KBM-7 (cell line): ENCODE data around the gene SPON1.
A peak's percentile ranks its signal among the peaks of the same experiment; 100 is the strongest.
"Not testable (repeated sequence)": the region's sequence is repeated elsewhere in the genome, so short reads cannot be mapped to it uniquely, and the experiment has no call there.

Experiments used
- DNase-seq: peaks from one replicate; pipeline ENCODE4 v3.0.0-alpha.2; 2015
- in situ Hi-C: fragments of 300-500 bp; cut with MboI; formaldehyde crosslinking; loops from 2 replicates; pipeline ENCODE4 v1.14.3; 2020; ENCODE audit warnings: low sequenced_read_pairs, low pct_unique_long_range_greater_than_20kb, mixed read lengths

SPON1 gene

DNA sequence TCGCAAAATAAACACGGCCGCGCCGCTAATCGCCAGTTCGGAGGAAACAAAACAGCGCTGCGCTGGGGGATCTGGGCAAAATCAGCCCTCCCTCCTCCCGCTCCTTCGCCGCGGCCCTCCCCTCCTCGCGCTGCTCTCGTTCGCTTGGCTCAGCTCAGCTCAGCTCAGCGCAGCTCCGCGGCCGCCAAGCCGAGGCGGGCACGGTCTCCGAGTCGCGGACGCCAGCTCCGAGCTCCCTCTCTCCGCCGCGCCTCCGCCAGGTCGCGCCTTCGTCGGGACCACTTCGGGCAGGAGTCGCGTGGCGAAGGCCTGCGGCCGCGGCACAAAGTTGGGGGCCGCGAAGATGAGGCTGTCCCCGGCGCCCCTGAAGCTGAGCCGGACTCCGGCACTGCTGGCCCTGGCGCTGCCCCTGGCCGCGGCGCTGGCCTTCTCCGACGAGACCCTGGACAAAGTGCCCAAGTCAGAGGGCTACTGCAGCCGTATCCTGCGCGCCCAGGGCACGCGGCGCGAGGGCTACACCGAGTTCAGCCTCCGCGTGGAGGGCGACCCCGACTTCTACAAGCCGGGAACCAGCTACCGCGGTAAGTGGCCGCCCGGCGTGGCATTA is at the start of gene SPON1:
Gene SPON1 (plus strand): TSS at position 162 of the 607 bp plus-strand sequence. CDS start 182 bp downstream, at position 344.
- DNase-seq, result no peak
- in situ Hi-C loops, result loop anchor here (25.0 kb wide), 1 partner anchor 275 kb away; no protein-coding TSS in a partner anchor

DNA sequence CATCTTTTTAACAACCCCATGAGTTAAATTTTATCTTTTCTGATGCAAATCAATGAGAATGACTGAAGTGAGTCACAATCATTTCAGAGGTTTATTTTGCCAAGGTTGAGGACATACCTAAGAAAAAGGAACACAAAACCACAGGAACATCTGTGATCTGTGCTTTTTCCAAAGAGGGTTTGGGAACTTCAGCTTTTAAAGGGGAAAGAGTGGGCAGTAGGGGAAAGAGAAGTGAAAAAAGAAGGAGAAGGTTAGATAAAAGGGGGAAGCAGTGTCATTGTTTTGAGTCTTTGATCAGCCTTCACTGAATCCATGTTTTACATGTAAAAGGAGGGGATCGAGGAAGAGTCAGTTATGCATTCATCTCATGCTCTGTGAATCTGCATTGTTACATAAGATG is 45.3 kb upstream of the SPON1 start:
- in situ Hi-C loops, result no loop called here
- no peak for DNase-seq

DNA sequence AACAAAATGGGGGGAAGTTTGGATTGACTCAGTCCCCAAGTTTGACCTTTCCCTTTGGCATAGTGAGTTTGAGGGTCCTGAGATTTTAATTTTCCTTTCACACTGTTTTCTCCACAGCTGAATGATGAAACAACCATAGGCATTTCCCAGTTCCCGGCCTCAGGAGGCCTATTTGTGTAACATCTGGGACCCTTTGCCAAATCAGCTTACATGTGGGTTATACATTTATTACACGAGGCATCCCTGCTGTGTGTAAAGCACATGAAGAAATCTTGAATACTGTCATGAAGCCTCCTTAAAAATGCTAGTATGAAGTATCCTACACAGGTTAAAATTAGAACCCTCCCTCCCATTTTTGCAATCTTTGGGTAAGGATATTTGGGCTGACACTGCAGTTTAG is 44.6 kb upstream of the SPON1 start:
- no peak for DNase-seq
- in situ Hi-C loops, result no loop called here

DNA sequence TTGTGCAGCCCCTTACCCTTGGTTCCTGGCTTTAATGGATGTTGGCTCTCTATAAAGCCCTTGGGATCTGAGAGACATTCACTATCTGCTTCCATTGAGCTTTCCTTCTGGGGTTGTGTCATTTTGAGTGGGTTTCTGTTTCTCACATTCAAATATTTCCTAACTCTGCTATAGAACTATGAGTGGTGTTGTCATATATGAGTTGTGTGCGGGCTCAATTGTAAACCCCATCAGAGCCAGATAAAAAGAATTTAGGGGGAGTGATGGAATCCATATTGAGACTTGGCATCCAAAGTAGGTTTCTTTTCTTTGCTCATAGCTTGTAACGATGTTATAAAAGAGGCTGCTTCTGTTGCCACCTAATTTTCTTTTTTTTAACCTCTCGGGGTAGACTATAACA is 41.8 kb upstream of the SPON1 start:
- no peak for DNase-seq
- in situ Hi-C loops, result no loop called here

DNA sequence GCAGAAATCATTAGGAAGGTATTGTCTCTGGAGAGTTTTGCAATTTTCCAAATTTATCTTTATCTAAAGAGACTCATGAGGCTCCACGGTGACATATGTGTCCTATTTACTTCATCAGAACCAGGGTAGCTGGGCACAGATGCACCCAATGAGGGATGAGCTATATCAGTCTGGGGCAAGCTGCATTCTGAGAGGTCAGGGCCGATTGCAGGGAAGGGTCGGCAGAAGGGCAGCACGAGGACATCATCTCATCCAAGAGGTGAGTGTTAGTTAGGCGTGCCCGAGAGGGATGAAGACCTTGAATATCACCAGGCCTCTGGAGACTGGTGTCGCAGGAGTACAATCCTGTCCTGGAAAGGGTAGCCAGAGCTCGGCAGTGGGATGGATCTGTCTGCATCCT is 41.0 kb upstream of the SPON1 start:
- in situ Hi-C loops, result no loop called here
- no peak for DNase-seq

DNA sequence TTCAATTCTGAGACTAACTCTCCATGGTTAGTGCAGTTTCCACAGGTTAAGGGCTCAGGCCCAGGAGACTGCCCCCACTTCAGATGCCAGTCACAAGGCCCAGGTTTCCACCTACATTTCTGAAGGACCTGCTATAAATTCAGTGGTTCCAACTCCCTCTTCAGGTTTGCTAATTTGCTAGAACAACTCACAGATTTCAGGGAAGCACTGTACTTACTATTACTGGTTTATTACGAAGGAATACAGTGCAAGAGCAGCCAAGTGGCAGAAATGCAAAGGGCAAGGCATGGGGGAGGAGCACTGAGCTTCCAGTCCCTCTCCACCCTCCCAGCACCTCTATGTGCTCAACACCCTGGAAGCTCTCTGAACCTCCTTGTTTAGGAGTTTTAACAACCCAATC is 39.3 kb upstream of the SPON1 start:
- in situ Hi-C loops, result no loop called here
- DNase-seq, result no peak

DNA sequence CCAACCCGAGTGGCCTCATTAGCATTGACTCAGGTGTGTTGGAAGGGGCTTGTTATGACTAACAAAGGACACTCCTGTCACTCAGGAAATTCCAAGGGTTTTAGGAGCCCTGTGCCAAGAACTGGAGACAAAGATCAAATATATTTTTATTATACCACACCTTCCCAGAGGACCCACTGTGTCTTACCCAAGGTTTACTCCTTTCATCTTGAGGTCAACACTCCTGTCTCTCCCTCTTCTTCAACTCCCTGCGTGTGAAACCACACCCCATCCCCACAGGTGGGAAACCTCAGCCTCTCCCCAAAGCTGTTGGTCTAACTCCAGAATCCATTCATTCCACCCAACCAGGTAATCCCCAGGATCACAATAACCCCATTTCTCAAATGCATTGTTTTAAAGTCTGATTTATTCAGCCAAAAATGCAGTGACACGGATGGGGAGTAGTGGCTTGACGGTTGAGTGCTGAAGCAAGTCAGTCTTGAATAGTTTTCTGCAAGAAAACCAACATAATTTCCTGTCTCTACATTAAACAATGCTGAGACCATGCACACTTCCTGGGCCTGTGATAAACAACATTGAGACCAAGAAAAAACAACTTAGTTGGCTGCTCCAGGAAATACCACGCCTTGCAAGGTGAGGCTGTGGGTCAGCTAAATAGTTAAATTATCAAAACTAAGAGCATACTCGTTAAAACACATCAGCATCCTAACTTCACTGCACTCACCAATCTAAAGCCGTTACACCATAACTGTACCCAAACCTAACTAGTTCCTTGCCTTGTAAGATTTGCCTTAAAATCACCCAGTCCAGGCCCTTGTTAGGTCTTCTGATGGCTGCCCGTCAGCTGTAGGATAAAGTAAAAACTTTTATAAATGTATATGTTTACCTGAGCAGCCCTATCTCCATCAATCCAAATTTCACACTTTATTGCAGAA is 38.5 kb upstream of the SPON1 start:
- in situ Hi-C loops, result no loop called here
- DNase-seq, result peak; percentile 51

DNA sequence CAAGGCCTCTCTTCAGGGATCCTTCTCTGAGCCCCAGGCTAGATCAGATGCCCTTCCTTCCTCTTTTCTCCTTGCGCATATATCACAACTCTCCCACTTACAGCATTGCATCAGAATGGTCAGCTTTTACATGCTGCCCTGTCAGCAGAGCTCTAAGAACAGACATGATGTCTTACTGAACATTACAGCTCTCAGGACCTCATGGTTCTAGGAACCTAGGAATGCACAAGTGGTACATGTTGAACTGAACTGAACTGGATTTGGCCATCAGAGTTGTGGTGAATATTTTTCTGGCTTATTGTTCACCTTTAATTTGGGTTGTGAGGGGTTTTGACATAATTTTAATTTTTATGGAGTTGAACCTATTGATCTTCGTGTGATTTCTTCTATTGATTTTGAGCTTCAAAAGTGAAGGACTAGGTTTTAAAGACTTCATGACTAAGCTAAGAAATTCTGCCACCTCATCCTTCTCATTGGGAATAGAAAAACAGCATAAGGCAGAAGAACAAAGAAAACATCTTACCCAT is 37.7 kb upstream of the SPON1 start:
- DNase-seq, result peak; percentile 92
- in situ Hi-C loops, result no loop called here

DNA sequence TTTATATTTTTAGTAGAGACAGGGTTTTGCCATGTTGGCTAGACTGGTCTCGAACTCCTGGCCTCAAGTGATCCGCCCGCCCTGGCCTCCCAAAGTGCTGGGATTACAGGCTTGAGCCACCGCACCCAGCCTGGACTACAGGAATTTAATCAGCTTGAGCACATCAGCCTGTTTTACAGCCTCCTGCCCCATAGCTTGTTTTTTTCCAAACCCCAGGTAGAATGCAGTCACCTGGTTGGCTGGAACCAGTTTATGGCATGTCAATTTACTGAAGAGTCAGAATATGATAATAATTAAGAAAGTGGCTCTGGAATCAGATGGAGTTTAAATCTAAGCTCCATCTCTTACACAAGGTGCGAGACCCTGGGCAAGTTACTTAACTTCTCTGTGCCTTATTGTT is 36.2 kb upstream of the SPON1 start:
- DNase-seq, in situ Hi-C loops: not testable (repeated sequence)

DNA sequence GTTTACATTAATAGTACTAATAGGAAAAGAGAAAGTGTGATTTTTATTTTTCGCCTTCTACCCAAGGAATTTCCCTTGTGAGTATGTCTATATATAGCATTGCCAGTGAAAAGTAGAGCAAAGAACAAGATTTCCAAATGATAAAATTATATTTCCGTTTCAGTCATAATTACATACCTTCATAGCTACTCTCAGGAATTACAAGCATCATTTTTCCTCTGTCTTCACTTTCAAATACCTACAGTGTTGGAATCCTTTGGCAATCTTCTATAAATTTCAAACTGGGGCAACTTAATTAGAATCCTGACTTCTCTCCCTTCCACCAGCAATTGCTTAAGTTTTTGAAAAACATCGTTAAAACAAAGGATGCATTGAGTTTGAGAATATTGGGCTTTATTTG is 35.5 kb upstream of the SPON1 start:
- DNase-seq, result no peak
- in situ Hi-C loops, result no loop called here

DNA sequence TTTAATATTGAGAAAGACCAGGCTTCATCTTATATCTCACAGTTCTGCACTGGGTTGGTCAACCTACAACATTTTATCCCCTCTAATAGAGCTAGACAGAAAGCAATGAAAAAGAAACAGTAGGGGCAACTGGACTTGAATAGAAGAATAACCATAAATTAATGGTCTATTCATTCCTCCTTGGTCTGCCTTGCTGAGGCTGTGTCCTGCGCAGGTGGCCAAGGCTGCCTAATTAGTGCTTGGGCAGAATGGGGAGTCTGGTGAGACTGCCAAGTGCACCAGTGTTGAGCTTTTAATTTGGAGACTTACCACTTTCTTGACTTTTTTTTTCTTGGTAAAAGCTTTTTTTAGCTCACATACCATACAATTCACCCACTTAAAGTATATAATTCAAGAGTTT is 35.0 kb upstream of the SPON1 start:
- DNase-seq, result no peak
- in situ Hi-C loops, result no loop called here

DNA sequence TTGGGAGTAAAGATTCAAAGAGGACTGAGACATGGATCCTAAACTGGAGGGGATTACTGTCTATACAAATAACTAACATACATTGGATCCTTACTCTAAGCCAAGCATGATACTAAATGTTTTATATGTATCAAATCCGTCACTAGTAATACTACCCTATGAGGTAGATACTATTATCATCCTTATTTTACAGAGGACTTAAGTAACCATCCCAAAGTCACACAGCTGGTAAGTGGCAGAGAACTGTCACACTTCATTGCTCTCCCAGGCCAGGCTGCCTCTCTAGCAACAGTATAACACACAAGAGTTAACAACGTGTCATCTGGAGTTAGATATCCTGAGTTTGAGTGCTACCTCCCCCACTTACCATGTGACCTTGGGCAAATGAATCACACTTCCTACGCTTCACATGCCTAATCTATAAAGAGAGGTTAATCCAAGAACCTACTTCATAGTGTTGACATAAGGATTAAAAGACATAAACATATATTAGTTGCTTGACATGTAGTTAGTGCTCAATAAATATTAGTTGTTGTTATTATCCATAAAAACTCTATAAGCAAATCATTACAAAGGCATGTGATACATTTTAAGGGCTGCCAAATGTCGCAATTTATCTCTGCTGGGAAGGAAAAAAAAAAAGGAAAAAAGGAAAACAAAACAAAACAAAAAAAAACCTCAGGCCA is 33.8 kb upstream of the SPON1 start:
- DNase-seq, result peak; percentile 83
- in situ Hi-C loops, result no loop called here

DNA sequence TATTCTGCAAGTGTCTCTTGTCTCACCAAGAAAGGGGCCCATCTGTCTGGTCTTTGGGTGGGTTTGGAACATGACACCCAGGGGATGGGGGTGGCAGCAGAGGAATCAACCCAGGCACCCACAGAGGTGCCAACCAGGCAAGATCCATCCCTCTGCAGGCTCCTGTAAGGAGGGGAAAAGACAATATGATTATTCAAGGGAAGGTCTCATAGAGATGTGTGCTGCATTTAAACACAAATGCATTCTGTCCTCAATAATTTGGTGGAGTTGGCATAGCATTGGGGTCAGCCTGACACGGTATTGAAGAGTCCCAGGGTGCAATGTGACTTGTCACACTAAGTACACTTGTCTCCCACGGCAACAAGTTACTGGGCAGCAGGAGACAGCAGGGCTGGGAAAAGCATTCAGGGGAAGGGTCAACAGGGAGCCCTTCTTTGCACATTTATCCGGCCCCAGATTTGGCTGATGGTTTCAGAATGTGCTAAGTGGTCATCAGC is 33.1 kb upstream of the SPON1 start:
- in situ Hi-C loops, result no loop called here
- no peak for DNase-seq

DNA sequence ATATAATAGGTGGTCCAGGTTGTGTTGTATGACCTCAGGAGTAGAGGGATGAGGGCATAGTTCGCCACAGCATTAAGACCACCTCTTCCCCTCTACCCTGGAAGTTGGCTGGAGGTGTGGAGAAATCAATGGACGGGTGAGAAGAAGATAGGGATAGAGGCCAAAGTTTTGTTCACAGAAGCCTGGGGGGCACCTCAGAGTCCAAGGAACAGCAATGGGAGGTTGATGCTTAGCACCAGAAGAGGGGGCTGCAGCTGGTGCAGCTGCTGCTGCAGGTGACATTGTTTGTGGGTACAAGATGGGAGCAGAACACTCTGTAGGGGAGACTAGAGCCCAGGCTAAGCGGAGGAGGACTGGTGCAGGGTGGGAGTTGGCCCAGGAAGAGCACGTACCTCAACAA is 31.2 kb upstream of the SPON1 start:
- no peak for DNase-seq
- in situ Hi-C loops, result no loop called here

DNA sequence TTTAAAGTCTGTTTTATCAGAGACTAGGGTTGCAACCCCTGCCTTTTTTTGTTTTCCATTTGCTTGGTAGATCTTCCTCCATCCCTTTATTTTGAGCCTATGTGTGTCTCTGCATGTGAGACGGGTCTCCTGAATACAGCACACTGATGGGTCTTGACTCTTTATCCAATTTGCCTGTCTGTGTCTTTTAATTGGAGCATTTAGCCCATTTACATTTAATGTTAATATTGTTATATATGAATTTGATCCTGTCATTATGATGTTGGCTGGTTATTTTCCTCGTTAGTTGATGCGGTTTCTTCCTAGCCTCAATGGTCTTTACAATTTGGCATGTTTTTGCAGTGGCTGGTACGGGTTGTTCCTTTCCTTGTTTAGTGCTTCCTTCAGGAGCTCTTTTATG is 25.4 kb upstream of the SPON1 start:
- DNase-seq, in situ Hi-C loops: not testable (repeated sequence)

DNA sequence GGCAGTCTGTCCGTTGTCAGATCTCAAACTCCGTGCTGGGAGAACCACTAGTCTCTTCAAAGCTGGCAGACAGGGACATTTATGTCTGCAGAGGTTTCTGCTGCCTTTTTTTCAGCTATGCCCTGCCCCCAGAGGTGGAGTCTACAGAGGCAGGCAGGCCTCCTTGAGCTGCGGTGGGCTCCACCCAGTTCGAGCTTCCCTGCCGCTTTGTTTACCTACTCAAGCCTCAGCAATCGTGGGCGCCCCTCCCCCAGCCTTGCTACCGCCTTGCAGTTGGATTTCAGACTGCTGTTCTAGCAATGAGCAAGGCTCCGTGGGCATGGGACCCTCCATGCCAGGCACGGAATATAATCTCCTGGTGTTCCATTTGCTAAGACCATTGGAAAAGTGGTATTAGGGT is 23.7 kb upstream of the SPON1 start:
- DNase-seq, in situ Hi-C loops: not testable (repeated sequence)

DNA sequence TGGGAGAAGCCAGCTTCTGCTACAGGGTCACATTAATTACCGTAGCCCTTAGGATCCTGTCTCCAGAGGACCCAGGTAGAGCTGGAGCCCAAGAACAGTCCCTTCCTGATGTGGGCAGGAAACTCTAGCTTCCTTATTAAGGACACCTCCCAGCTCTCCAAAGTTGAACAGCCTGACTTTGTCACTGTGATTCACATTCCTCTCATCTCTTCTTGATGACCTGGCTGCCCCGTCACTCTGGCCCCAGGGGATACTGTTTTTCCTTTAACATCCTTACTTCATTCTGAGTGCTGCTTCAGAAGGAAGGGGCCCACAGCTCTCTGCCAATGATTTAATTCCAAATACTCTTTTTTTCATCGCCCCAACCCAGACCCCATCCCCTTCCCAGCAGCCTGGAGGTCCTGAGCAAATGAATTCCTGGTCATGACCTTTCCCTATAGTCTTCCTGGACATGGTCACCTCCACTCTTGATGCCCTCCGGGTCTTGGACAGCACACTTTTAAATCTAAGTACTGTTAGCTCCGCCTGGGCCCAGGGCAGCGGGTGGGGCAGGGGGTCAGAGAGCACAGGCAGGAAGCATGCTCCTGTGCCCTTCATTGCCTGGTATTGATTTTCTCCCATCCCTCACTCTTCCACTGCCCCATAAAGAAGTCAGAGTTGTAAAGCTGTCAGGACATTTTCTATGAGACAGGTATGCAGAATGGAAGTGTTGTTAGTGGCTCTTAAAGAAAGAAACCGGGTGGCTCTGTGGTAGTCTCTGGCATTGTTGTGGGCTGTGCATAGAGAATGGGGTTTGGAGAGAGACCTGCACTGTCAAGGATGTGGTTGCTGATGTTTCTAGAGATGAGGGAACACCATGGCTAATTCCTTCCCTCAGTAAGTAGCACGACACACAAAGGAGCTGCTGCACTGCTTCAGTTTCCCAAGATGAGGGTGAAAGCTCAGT is 22.3 kb upstream of the SPON1 start:
- in situ Hi-C loops, result no loop called here
- DNase-seq, result no peak

DNA sequence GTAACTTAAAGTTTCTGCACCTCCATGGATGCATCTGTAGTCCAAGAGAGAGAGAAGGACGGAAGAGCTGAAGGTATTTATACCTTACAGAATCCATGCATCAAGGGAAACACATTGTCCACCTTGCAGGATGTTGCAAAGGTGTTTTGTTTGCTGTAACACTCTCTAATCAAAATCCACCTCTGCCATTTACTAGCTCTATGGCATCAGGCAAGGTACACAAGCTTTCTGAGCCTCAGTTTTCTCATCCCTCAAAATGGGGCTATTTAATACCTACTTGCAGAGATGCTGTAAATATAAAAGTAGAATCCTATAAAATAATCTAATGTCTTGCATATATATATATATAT is 21.6 kb upstream of the SPON1 start:
- in situ Hi-C loops, result no loop called here
- DNase-seq, result no peak

DNA sequence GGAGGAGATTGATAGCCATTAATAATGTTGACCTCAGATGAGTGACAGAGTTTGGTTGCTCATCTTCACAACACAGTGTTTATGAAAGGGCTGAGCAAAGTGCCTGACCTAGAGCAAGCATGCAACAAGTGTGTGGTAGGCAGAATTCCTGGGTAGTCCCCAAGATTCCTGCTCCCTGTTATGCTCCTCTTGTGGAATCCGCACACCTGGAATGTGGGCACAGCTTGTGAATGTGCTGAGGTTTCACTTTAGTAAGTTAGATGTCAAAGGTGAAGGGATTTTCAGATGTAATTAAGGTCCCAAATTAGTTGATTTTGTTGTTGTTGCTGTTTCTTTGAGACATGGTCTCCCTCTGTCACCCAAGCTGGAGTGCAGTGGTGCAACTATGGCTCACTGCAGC is 20.7 kb upstream of the SPON1 start:
- in situ Hi-C loops, result no loop called here
- no peak for DNase-seq
